Measurements from ENCODE around the gene ACE. TPM values are rescaled to one million over a fixed set of nuclear protein-coding genes. Genes with fewer than 3 reads are reported as not detected.

The ACE gene
- total RNA-seq, 1 experiment from 2014 or later, result 0.76 TPM

- no peak overlapping the region for H3K27ac ChIP-seq
- H3K4me3 ChIP-seq, result no peak overlapping the region
- TF ChIP-seq CTCF (conservative IDR thresholded peaks at IDR 0.05), result no peak
- DNase-seq, result peak in 1 of 2 experiments; percentile 45
- H4K20me1 ChIP-seq (ENCODE audit: insufficient read depth), result no peaks in the 10 kb centered on the region
- no peaks in the 10 kb centered on the region for H3K36me3 ChIP-seq (ENCODE audit: low read depth)
- ChIA-PET CTCF (interaction anchor here (0.6 to 0.7 kb wide), 2 partner anchors 16 to 45 kb away, joined by 5 to 10 read pairs; no protein-coding TSS in a partner anchor), POLR2A (ENCODE audit: unreplicated experiment) (no interaction called here)
- intact Hi-C loops (cut with micrococcal nuclease; ENCODE audit: unreplicated experiment), result no loop called here
- H2AFZ ChIP-seq, result no peak overlapping the region
- no peaks in the 10 kb centered on the region for H3K9me3 ChIP-seq (ENCODE audit: insufficient read depth, low read depth)
- no peak overlapping the region for H3K4me2 ChIP-seq
- no peaks in the 10 kb centered on the region for H3K9me2 ChIP-seq (ENCODE audit: insufficient read depth)
- H3K79me2 ChIP-seq (ENCODE audit: low read depth), result no peaks in the 10 kb centered on the region
- peaks cover 20% of the 10 kb centered on the region for H3K27me3 ChIP-seq (ENCODE audit: insufficient read depth, low read depth)
- H3K4me1 ChIP-seq (replicated peaks; ENCODE audit: insufficient read depth), result peaks cover 5% of the 10 kb centered on the region
- H3F3A ChIP-seq (ENCODE audit: insufficient read depth, low read depth), result no peaks in the 10 kb centered on the region
- BruUV-seq (replicated peaks), result no TSS peak
Measured at GRCh38 chr17:63480826-63481487, 4.1 kb downstream of the ACE start.

GRCh38 chr17:63481488-63481870 is 4.6 kb downstream of the ACE start:
- Histone ChIP-seq H4K20me1 (ENCODE audit: insufficient read depth) (no peaks in the 10 kb centered on the region), H3K79me2 (ENCODE audit: low read depth) (no peaks in the 10 kb centered on the region), H3K36me3 (ENCODE audit: low read depth) (no peaks in the 10 kb centered on the region), H3F3A (ENCODE audit: insufficient read depth, low read depth) (no peaks in the 10 kb centered on the region), H3K4me1 (replicated peaks; ENCODE audit: insufficient read depth) (peaks cover 5% of the 10 kb centered on the region), H3K9me3 (ENCODE audit: insufficient read depth, low read depth) (no peaks in the 10 kb centered on the region), H3K4me3 (no peak overlapping the region), H2AFZ (no peak overlapping the region), H3K27ac (no peak overlapping the region), H3K4me2 (no peak overlapping the region), H3K27me3 (ENCODE audit: insufficient read depth, low read depth) (peaks cover 17% of the 10 kb centered on the region), H3K9me2 (ENCODE audit: insufficient read depth) (no peaks in the 10 kb centered on the region)
- no peak for DNase-seq
- CTCF ChIA-PET, result interaction anchor here (0.7 kb wide), 1 partner anchor 45 kb away, joined by 5 read pairs; no protein-coding TSS in a partner anchor
- POLR2A ChIA-PET (ENCODE audit: unreplicated experiment), result interaction anchor here (0.9 kb wide), 1 partner anchor 19 kb away, joined by 5 read pairs; no protein-coding TSS in a partner anchor
- BruUV-seq (replicated peaks), result no TSS peak
- intact Hi-C loops (cut with micrococcal nuclease; ENCODE audit: unreplicated experiment), result no loop called here
- TF ChIP-seq EZH2 (IDR thresholded peaks at IDR 0.05; ENCODE audit: low read depth) (no peak), CTCF (conservative IDR thresholded peaks at IDR 0.05) (no peak)

GRCh38 chr17:63482509-63482908 is 5.6 kb downstream of the ACE start:
- Histone ChIP-seq H4K20me1 (ENCODE audit: insufficient read depth) (no peaks in the 10 kb centered on the region), H3F3A (ENCODE audit: insufficient read depth, low read depth) (no peaks in the 10 kb centered on the region), H3K27me3 (ENCODE audit: insufficient read depth, low read depth) (peaks cover 9% of the 10 kb centered on the region), H3K36me3 (ENCODE audit: low read depth) (no peaks in the 10 kb centered on the region), H3K9me2 (ENCODE audit: insufficient read depth) (no peaks in the 10 kb centered on the region), H3K4me2 (no peak overlapping the region), H3K27ac (no peak overlapping the region), H3K4me3 (no peak overlapping the region), H2AFZ (no peak overlapping the region), H3K4me1 (replicated peaks; ENCODE audit: insufficient read depth) (peaks cover 5% of the 10 kb centered on the region), H3K79me2 (ENCODE audit: low read depth) (no peaks in the 10 kb centered on the region), H3K9me3 (ENCODE audit: insufficient read depth, low read depth) (no peaks in the 10 kb centered on the region)
- TF ChIP-seq CTCF (conservative IDR thresholded peaks at IDR 0.05), result no peak
- no peak for TF ChIP-seq EZH2 (IDR thresholded peaks at IDR 0.05; ENCODE audit: low read depth)
- POLR2A ChIA-PET (ENCODE audit: unreplicated experiment), result interaction anchor here (0.9 kb wide), 1 partner anchor 18 kb away, joined by 5 read pairs; no protein-coding TSS in a partner anchor
- BruUV-seq (replicated peaks), result no TSS peak
- no peak for DNase-seq
- CTCF ChIA-PET, result no interaction called here
- intact Hi-C loops (cut with micrococcal nuclease; ENCODE audit: unreplicated experiment), result no loop called here
